Measurements from ENCODE around the gene GTPBP3. TPM values are rescaled to one million over a fixed set of nuclear protein-coding genes. Genes with fewer than 3 reads are reported as not detected.
"Not testable (repeated sequence)": the region's sequence is repeated elsewhere in the genome, so short reads cannot be mapped to it uniquely, and the experiment has no call there.

Gene GTPBP3, protein sequence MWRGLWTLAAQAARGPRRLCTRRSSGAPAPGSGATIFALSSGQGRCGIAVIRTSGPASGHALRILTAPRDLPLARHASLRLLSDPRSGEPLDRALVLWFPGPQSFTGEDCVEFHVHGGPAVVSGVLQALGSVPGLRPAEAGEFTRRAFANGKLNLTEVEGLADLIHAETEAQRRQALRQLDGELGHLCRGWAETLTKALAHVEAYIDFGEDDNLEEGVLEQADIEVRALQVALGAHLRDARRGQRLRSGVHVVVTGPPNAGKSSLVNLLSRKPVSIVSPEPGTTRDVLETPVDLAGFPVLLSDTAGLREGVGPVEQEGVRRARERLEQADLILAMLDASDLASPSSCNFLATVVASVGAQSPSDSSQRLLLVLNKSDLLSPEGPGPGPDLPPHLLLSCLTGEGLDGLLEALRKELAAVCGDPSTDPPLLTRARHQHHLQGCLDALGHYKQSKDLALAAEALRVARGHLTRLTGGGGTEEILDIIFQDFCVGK
- 10.2 and 21.7 TPM in 2 replicates for total RNA-seq (2014; rRNA removed; shearing (Covaris generic))

DNA sequence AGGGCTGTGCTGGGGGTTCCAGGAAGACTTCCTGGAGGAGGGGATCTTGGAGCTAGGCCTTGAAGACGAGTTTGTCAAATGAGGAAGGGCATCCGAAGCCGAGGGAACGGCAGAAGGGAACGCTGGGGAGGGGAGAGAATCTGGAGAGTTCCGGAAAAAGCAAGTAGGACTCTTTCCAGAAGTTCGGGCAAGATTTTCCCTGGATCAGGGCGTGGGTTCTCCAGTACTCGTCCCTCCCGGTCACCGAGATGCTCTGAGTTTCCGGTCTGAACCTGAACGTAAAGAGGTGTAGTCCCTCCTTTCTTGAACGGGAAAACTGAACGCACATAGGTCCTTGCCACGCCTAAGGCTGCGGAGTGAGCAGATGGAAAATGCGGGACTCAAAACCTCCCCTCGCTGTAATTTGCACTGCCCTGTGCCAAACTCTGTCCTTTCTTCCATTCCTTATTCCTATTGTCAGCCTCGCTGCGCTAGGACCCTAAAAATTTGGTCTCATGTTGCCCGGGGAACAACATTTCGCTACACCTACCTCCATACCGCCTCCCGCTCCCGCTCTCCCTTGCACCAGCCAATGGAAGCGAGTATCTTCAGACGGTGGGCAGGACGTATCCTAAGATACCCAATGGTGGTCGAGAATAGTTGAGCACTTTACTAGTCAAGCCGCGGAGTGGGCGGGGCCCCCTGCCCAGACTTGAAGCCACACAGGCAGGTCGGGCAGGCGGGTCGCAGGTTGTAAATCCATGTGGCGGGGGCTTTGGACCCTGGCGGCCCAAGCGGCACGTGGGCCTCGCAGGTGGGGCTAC is at the start of gene GTPBP3:
TSS of gene GTPBP3 (plus strand) at position 682 of the 803 bp plus-strand sequence. CDS start at position 741, 59 bp downstream.
- DNase-seq (ENCODE audit: low spot score): peak; percentile 100

DNA sequence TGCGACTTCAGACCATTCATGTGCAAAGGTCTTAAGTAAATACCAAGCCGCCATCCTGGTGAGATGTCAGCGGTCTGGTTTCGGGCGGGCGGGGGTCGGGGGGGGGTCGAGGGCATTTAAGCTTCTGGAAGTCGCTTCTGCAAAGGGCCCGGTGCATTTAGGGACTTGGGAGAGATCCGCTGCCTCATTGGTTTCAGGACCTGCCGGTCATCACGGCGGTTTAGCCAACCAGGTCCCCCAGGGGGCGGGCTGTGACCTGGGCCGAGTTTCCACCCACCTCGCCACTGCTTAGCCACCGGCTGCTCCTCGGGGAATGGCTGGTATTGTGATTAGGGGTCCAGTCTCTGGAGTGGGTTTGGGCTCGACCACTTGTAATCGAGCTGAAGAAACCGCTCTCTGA is 47.9 kb upstream of the GTPBP3 start:
- DNase-seq (ENCODE audit: low spot score): no peak

DNA sequence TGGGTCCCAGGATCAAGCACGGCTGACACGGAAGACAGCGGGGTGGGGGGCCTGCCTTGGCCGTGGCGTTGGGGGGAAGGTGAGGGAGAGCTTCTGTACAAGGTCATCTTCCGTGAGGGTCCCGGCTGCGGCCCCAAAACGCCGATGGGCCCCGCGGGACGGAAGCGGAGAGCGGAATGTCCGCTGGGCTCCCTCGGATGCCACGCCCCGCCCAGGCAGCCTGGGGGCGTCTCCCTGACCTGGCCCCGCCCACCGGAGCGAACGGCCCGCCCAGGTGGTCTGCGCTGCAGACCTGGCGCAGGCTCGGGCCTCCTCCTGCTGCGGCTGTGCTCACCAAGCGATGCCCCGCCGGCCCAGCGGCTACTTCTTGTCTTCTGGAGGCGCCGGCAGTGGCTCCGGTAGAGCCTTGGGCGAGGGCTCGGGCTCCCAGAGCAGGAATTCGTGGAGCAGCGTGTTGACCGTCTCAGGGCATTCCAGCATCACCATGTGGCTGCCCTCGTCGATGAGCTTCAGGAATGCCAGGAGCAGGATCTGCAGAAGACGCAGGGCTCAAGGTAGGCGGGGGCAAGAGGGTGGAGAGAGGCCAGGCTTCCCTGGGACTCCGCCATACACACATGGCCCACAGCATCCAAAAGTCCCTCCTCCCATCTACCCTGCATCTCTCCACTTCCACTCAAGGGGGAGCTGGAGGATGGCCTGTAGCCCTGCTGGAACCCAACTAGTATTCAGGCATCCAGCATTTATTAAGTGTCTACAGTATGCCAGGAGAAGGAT is 44.9 kb upstream of the GTPBP3 start:
- DNase-seq (ENCODE audit: low spot score): peak; percentile 85

DNA sequence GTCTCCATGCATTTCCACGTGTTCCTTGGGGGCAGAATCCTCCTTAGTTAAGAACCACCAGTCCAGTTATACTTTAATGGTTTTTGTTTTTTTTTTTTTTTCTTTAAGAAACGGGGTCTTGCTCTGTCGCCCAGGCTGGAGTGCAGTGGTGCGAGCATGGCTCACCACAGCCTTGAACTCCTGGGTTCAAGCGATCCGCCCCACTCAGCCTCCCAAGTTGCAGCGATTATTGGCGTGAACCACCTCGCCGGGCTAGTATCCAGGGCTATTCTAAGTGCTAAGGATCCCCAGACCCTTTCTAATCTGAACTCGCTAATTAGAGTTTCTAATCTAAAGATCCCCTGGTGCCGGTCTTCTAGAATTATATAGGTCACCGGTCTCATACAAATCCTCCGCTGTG is 43.7 kb upstream of the GTPBP3 start:
- DNase-seq (ENCODE audit: low spot score): no peak

DNA sequence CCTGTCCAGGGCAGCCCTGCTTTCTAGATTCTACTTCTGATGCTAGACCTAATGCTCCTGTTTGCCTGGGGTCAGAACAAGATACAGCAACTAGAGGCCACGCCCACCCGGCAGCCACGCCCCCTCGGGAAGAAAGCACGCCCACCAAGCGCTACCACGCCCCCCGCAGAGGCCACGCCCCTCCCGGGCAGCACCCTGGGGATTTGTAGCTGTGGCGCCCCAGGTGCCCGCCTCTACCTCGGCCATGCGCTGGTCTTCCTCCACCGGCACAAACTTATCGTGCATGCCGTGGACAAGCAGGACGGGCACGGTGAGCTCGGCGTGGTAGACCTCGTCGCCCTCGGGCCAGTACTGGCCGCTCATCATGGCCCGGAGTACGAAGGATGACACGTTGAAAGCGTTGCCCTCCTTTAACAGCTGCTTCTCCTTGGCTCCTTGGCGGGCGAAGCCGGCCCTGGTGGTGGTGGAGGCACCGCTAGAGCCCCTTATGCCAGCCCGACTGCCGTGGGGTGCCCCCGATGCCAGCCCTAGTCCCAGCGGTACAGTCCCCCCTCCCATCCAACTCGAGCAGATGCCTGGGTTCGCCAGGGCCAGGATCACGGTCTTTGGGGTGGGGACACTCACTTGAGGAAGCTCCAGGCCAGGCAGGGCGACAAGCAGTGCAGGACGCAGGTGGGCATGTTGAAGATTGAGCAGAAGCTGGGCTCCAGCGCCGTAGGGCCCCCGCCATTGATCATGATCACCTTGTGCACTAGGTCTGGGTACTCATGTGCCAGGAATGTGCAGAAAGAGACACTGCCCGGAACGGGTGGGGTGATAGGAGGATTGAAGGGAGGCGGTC is 43.1 kb upstream of the GTPBP3 start:
- no peak for DNase-seq (ENCODE audit: low spot score)

DNA sequence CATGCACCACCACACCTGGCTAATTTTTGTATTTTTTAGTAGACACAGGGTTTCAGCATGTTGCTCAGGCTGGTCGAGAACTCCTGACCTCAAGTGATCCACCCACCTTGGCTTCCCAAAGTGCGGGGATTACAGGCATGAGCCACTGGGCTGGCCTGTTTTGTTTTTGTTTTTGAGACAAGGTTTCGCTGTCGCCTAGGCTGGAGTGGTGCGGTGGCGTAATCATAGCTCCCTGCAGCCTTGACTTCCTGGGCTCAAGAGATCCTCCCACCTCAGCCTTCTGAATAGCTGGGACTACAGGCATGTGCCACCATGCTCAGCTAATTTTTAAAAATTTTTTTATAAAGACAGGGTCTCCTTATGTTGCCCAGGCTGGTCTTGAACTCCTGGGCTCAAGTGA is 41.8 kb upstream of the GTPBP3 start:
- not testable (repeated sequence) for DNase-seq (ENCODE audit: low spot score)

DNA sequence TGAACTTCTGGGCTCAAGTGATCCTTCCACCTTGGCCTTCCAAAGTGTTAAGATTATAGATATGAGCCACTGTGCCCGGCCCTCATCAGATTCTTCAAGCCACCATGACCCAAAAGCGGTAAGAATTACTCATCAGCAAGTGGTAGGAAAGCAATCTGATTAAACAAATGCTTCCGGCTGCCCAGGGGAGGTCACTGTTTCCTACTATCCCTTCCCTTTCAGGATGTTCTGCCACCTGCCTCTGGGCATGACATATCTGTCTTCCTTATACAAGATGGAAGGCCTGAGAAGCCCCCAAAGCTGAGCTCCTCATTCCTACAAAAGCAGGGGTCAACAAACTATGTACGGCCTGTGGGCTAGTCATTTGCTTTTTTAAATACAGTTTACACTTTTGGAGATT is 41.1 kb upstream of the GTPBP3 start:
- DNase-seq (ENCODE audit: low spot score): peak; percentile 60

DNA sequence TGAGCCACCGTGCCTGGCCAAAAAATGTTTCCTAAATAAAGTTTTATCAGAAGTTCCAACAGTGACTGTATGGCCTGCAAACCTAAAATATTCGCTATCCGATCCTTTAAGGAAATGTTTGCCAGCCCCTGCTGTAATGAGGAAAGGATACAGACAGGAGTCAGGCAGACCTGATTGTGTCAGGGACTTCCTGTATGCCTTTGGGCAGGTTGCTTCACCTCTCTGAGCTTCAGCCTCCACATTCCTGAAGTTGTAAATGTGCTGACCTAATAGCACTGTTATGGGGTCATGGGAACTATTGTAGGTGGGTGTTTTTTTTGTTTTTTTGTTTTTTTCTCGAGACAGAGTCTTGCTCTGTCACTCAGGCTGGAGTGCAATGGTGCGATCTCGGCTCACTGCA is 40.4 kb upstream of the GTPBP3 start:
- no peak for DNase-seq (ENCODE audit: low spot score)

DNA sequence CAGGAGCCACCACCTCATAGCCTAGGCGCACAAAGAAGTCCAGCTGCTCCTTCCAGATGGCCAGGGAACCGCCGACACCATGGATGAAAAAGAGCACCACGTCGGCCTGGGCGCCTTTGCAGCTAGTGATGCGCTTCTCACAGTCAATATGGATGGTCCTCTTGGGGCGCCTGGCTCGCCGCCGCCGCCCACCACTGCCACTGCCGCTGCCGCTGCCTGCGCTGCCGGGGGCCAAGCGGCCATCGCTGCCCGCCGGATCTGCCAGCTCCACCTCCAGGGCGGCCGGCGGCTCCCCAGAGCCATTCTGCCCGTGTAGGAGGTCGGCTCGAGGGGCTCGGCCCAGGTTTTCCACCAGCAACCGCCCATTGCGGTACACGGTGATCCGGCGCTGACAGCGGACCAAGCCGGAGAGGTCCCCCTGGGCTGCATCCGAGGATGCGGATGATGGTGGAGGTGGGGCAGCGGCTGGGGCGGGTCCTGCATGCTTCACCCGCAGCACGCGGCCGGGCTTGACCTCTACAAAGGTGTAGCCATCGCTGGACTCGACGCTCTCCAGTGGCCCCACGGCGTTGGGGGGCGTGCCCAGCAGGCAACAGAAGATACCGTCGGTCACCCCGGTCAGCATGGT is 36.2 kb upstream of the GTPBP3 start:
- no peak for DNase-seq (ENCODE audit: low spot score)

DNA sequence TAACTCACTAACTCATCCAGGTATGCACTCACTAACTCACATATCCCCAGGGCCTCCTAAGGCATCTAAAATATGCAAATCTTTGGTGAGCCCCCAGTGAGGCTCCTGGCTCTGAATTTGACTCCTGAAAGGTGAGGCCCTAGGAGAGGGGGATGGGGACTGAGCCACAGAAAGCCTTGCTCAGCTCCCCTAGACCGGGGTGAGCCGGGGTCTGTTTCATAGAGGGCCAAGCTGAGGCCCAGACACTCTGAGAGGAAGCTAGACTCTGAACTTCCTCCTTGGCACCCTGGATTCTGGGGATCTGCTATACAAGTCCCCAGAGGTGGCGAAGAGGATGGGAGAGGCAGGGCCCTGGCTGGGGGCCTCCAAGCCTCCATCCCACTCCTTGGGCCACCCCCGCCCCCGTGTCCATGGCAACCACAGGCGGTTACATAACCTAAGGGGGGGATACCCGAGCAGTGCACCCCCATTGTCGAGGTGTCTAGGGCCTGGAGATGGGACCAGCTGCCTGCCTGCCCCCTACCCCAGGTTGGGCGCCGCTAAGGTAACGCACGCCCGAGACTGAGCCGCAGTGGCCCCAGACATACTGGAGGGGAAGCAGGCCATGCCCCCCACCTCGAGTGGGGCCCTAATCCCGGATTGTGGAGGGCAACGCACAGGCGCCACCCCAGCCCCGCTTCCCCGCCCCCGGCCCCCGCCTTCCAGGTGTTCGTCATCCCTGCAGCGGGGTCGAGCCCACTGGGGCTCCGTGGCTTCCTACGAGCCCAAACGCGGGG is 34.8 kb upstream of the GTPBP3 start:
- DNase-seq (ENCODE audit: low spot score): no peak

DNA sequence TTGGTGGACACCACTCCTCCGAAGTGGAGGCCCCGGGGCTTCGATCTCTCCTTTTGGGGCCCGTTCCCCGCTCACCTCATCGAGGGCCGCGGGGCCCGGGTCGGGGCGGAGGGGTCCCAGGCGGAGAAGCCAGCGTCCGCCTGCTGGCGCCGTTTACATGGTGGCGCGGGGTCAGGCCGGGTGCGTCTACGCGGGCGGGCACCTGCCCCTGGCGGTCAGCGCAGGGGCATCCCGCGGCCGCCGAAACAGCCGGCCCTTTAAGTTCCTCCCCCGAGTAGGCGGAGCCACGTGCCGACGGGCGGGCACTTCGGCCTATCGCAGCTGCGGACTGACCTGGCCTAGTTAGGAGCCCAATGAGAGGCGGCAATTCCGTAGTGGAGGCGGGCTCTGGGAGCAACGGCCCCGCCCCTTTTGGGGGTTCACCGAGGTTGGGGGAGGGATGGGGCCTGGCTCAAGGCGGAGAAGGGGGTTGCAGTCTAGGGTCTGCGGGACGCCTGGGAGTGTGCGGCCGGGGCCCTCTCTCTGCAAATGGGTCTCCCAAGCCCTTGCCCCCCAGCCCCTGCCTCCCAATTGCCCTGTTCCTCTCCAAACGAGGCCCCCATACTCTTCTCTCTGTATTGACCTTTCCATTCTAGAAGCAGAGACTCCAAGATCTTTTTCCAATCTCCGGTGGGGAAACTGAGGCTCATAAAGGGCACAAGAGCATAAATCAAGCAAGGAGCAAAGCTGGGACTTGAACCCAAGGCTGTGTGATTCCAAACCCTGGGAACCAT is 34.0 kb upstream of the GTPBP3 start, which contains the start of gene ABHD8:
TSS of gene ABHD8 (minus strand) at position 259 of the 773 bp plus-strand sequence. CDS start 1,809 bp downstream, outside the sequence.
- DNase-seq (ENCODE audit: low spot score): peak; percentile 78

DNA sequence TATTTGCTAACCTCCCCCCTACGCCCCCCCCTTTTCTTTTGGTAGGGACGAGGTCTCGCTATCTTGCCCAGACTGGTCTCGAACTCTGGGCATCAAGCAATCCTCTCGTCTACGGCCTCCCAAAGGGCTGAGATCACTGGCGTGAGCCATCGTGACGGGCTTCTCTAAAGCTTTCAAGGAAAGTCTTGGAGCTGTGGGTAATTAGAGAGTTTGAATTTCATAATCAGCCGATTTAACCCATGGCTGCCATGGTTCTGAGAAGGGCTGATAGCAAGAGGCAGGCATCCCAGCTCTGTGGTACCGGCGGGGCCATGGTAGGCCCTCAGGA is 33.4 kb upstream of the GTPBP3 start:
- no peak for DNase-seq (ENCODE audit: low spot score)

DNA sequence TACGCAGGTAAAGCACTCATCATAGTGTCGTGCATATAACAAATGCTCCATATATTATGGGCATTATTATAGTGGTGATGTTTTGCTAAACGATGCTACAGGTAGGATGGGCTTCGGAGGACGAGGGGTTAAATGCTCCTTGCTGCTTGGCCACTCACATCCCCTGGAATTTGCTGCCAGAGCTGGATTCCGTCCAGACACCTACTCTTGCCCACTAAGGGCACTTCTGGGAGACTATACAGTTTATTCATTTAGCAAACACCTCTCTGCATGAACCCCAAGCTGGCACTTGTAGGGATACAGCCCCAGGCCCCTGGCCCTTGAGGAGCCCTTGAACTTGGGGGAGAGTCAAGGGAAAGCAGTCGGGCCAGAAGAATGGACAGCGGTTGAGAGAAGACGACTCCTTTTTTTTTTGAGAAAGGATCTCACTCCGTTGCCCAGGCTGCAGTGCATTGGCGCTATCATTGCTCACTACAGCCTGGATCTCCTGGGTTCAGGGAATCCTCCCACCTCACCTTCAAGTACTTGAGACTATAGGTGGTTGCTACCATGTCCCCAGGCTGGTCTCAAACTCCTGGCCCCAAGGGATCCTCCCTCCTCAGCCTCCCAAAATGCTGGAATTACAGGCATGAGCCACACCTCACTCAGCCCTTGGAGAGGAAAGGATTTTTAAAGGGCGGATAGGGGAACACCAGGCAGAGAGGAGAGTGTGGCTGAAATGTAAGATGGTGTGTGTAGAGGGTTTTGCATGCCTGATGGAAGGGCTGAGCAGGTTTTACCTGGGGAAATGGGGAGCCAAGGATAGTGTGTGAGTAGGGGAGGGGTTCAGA is 32.8 kb upstream of the GTPBP3 start:
- no peak for DNase-seq (ENCODE audit: low spot score)

DNA sequence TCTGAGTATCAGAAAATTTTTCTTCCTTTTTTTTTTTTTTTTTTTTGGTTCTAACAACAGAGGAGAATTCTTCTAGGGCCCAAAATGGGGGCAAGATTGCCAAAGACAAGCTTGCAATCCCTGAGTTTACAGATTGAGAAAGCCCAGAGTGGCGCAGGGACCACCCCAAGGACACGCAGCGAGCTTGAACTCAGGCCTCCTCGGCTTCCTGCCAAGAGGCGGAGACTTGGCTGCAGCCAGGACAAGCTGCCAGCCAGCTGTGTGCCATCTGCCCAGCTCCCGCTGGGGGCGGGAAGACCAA is 32.2 kb upstream of the GTPBP3 start:
- no peak for DNase-seq (ENCODE audit: low spot score)

DNA sequence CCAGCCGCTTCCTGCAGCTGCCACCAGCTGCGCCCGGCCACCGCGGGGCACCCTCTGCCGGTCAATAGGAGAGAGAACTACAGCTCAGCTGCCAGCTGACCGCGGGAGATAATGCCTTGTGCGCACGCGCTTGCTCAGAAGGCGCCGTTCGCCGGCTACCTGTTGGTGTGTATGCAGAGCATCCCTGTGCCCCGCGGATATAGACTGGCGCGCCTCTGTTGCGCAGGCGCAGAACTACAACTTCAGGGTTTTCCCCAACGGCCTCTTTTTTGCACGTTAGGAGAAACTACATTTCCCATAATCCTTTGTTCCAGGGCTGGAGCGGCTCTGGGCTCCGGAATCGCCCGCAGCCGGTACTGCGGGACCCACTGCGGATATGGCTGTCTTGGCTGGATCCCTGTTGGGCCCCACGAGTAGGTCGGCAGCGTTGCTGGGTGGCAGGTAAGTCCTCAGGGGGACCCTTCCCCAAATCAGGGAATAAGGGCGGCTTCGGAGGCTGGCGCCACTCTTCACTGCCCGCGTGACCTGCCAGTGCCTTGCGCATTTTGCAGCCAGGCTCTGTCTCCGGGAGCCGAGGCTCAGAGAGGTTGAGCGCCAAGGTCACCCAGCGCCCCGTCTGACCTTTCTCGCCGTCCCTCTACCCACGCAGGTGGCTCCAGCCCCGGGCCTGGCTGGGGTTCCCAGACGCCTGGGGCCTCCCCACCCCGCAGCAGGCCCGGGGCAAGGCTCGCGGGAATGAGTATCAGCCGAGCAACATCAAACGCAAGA is 31.7 kb upstream of the GTPBP3 start, which contains the start of gene MRPL34:
TSS of gene MRPL34 (plus strand) at position 356 of the 768 bp plus-strand sequence. CDS start at position 377, 21 bp downstream.
- DNase-seq (ENCODE audit: low spot score): peak; percentile 100

DNA sequence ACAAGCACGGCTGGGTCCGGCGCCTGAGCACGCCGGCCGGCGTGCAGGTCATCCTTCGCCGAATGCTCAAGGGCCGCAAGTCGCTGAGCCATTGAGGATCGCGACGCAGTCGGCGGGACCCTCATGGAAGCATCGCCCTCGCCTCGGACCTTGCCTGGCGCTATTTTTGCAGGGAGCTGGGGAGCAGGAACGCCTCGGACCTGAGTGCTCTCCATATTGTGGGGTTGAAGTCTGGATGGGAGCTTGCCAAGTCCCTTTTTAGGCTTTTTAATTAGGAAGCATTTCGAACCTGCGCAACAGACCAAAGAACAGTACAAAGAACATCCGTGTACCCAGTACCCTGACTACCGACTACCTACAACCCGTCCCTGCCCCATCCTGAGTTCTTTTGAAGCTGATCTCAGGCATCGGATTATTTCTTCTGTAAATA is 31.1 kb upstream of the GTPBP3 start:
- no peak for DNase-seq (ENCODE audit: low spot score)

DNA sequence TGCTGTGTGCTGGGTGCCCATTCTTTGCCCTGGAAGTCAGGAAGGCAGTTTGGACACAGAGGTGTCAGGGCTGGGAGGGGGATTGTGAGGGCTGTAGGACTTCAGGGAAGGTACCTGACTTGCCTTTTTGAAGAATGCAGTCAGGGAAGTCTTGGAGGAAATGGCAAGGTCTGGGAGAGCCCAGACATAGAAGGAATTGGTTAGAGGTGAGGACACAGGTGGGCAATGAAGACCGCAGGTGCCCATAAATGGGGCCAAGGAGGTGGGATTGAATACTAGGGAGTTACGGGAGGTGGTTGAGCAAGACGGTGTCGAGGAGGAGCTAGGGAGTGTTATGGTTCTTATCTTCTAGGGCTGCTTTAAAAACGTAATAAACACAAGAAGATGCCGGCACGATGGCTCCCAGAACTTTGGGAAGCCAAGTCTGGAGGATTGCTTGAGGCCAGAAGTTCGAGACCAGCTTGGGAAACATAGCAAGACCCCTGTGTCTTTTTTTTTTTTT is 29.4 kb upstream of the GTPBP3 start:
- DNase-seq (ENCODE audit: low spot score): no peak
